NCI-H2196 (cell line): ENCODE measurements around the gene TAS2R41.

Source experiments
- DNase-seq: peaks from one replicate; lab custom pipeline; 2025; ENCODE audit not compliant: unreplicated experiment; lab: John Stamatoyannopoulos, UW

The TAS2R41 gene, protein sequence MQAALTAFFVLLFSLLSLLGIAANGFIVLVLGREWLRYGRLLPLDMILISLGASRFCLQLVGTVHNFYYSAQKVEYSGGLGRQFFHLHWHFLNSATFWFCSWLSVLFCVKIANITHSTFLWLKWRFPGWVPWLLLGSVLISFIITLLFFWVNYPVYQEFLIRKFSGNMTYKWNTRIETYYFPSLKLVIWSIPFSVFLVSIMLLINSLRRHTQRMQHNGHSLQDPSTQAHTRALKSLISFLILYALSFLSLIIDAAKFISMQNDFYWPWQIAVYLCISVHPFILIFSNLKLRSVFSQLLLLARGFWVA

DNA sequence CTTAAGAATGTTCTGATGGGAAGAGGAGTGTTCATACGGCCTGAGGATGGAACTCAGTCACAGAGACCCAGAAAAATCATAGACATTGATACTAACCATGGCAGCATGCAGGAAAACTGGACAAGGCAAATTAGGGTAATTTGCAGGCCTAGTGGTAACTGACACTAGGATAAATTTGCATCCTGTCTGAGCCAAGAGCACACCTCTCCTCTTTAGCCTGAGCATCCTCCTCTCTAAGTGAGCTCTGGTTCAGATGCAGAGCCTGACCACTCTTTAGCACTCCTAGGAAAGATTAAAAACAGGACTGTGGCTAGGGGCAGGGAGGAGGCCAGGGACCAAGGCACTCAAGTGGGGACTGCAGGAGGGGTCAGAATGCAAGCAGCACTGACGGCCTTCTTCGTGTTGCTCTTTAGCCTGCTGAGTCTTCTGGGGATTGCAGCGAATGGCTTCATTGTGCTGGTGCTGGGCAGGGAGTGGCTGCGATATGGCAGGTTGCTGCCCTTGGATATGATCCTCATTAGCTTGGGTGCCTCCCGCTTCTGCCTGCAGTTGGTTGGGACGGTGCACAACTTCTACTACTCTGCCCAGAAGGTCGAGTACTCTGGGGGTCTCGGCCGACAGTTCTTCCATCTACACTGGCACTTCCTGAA, at the start of gene TAS2R41:
TSS of gene TAS2R41 (plus strand) at position 373 of the 650 bp plus-strand sequence. CDS start at position 373, 0 bp downstream.
- no peak for DNase-seq

DNA sequence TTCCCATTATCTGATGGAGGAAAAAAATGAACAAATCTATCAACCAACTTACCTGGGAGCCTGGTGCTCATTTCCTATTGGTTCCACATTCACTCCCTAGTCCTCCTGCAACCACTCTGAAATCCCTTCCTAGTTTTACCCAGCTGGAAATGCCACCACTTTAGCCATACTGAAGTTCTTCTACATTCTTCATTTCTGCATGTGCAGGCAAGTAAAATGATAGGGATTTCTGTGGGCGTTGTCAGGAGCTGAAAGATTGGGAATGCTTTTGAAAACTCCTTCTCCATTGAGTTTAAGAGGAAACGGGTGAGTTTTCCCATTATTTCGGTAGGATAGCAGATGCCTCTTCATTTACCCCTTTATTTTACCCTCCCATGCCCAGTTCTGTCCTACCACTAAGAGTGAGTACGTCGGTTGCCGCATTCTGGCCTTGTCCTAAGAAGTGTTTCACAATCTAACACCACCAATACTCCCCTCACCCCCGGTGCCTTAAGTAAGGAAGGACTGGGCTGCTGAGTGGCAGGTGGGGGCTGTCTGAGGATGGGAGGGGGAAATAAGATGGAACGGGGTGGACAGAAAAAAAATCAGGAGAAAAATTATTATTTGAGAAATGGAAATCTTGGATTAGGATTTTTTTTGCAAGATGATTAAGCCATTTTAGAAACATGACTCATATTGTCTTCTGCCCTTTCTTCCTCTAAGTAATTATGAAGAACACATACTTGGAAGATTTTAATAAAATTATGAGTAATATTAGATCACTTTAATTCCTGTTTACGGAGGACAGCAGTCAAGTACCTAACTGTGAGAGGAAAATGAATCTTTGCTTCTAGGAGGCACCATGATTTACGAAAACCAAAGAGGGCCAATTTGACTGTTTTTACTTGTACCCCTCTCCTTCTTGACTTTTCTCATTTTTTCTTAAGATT, 47.6 kb upstream of the TAS2R41 start:
- DNase-seq: no peak

DNA sequence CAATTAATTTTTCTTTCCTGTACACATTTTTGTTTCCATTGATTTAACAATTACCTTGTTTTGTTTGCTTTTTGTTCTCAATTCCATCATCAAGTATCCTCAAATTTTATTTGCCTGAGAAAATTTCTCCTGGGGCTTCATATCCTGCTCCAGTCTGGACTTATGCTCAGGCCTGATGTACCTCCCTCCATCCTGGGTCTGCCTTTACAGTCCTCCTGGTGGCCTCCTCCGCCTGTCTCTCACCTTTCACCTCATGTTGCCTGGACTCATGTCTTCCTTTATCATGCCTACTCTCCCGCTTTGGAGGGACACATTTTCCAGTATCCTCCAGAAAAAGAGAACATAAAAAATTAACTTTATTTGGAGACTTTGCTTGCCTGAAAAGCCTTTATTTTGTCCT, 46.6 kb upstream of the TAS2R41 start:
- DNase-seq: no peak

DNA sequence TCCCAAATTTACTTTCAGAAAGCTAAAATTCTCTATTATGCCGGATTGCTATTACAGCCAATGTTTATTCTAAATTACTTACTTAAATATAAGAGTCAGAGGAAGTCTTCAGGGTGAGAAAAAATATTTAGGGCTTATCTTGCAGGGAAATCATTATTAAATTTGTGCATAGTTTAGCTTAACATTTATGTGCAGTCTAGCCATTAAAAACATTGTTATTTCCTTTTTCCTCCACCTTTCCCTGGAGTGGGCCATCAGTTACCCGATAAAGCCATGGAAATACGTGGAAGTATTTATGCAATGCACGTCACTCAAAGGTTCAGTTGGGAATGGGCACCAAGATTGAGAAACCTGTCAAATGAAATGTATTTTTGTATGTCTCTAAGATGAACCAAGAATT, 43.9 kb upstream of the TAS2R41 start:
- DNase-seq: no peak

DNA sequence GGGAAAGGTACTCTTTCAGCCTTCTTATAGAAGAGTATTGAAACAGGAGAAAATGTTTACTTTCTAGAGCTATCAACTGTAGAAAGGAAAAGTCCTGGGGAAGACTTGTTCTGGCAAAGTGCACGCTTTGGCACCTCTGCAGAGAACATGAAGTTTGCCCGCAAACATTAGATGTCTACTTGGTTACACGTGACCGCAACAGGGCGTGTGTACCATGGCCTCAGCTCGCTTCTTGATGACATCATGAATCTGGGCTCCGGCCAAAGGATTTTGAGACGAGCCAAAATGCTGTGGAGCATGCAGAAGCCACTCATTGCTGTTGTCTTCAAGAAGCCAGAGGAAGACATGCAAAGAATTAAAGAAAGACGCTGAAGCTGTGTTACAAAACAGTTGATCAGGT, 43.0 kb upstream of the TAS2R41 start:
- DNase-seq: peak; percentile 25

DNA sequence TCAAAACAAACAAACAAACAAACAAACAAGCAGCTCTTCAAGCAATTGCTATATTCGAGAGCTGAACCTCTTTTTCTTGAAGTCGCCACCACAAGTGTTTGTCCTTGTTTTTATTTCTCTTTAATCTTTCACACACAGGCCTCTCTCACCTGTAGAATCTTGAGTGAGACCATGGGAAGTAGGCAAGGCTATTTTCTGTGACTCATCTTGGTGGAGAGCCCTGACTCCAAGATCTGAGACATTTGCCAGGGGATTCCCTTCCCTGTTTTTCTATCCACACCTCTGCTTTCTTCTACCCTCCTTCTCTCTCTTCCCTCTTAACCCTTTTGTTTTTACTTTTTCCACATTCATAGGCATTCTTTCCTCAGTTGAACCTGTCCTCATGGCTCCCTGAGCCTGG, 42.4 kb upstream of the TAS2R41 start:
- DNase-seq: no peak

DNA sequence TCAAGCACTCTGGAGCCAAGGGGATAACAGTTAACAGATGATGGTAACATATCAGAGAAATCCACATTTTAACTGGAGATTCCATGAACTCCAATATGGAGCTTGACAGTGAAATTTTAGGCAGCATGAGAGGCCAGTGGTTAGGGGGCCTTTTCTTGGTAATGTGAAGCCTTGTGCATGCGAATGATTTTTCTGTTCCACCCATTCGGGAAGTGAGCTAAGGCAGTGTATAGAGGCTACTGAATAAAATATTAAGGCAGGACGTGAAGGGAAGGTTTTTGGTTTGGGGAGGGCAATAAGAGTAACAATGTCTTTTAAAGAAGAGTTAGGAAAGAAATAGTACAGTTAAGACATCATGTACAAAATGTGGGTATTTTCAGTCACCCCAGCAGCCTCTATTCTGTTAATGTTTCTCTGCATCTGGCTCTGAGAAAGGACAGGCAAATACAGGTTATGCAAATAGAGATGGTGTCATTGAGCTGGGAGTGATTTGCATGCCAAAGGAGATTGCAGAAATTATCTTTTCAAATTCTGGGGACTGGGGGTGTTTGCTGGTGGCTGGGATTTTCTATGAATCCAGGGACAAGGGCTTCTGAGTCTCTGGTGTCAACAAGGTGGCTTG, 41.2 kb upstream of the TAS2R41 start:
- no peak for DNase-seq

DNA sequence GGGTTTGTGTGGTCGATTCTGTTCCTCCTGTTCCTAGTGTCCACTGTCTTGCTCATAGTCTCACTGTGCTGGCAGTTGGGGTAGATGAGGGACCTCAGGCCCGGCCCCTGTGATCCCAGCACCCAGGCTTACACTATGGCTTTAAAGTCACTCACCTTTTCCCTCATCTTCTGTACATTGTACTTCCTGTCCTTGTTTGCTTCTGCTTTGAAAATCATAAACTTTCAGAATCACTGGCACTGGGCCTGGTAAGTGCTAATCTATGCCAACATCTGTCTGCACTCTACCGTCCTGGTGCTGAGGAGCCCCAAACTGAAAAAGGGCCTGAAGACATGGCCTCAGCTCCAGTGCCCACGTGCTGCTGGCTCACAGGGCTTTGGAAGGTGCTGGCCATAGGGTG, 40.1 kb upstream of the TAS2R41 start:
- DNase-seq: no peak

DNA sequence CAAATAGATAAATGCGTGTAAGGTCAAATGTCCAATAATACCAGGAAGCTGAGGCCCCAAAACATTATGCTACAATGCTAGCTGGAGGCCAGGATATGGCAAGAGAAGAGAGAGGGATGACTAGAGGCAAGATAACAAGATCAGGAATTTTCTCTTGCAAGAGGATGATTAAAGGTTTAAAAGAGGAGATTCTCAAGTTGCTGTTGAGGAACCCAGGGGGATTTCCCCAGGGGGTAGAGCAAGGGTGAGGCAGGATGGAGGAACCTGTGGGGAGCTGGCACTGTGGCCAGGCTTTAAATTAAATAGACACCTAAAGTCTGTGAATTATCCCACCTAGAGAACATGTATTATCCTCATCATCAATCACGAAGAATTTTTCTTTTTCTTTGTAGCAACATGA, 37.8 kb upstream of the TAS2R41 start:
- no peak for DNase-seq

DNA sequence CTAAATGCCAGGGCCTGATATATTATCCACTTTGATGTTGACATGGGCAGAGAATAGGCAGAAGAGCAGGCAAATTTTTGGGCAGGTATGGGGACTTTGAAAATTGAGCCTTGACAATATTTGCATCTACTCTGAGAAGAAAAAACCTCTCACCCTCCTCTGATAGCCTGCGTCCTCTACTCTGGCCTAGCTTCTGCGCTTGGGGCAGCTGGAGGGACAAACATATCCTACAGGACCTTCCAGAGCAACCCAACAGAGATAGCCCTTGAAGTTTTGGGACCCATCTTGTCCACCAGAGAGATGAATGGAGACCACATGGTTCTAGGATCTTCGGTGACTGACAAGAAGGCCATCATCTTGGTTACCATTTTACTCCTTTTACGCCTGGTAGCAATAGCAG, 34.5 kb upstream of the TAS2R41 start, which contains the start of gene TAS2R60:
TSS of gene TAS2R60 (plus strand) at position 301 of the 400 bp plus-strand sequence. CDS start at position 301, 0 bp downstream.
- no peak for DNase-seq

DNA sequence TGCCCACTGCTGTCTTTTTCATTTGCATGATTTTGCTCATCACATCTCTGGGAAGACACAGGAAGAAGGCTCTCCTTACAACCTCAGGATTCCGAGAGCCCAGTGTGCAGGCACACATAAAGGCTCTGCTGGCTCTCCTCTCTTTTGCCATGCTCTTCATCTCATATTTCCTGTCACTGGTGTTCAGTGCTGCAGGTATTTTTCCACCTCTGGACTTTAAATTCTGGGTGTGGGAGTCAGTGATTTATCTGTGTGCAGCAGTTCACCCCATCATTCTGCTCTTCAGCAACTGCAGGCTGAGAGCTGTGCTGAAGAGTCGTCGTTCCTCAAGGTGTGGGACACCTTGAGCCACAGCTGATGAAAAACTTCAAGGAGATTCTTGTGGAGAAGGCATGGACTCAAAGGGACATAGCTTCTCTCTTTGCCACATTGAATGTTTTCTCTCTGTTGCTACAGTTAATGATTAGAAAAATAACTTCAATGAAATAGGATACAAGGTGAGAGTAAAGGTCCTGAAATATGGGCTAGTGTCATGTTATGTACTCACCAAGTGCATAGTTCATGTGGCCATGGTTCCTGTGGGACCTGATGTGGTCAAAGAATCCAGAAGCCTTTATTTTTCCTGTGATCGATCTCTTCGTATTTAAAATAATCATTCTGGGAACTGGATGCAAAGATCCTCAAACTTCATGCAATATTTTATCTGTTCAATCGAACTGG, 33.5 kb upstream of the TAS2R41 start:
- DNase-seq: no peak

DNA sequence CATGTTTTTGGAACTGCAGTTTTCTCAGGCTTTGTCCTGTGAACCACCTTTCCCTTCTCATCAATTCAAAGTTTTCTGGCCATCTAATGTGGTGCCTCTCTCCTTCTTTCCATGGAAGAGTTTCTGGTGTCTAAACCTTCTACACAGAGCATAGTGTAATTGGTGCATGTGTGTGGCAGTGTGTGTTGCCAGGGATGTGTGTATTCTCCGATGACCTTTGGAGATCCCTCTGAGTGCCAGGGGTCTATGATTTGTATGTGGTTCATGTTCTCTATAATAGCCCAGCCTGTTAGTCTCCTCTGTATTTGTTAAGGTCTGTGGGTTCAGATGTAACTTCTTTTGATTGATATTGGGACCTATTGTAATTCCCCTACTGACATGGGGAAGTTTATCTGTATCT, 32.9 kb upstream of the TAS2R41 start:
- no peak for DNase-seq

DNA sequence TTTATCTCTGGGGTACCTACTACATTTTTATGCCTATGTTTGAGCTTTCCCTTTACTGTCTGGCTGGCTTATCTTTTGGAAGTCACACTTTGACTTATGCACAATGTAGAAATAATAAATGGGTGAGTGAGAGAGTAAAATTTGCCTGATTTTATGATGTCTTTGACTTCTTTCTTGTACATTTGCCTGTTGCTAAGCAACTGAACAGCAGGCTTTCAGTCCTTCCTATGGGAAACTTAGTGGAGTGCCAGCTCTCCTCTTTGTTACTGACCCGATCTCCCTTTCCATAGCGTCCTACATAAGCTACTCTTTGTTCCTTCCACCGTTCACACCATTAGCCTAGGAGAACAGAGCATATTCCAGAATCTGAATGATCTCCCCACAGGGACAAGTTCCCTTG, 30.2 kb upstream of the TAS2R41 start:
- no peak for DNase-seq

DNA sequence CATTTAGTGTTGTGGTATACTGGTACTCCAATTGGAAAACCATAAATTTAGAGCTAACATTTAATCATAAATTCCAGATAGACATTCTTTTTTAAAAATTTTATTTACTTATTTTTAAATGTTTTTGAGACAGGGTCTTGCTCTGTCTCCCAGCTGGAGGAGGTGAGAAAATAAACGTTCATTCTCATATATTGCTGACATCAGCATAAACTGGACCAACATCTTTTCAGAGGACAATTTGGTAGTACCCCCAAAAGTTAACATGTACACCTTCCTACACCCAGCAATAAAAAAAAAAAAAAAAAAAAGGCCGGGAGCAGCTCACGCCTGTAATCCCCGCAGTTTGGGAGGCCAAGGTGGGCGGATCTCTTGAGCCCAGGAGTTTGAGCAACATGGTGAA, 29.2 kb upstream of the TAS2R41 start:
- DNase-seq: no peak

DNA sequence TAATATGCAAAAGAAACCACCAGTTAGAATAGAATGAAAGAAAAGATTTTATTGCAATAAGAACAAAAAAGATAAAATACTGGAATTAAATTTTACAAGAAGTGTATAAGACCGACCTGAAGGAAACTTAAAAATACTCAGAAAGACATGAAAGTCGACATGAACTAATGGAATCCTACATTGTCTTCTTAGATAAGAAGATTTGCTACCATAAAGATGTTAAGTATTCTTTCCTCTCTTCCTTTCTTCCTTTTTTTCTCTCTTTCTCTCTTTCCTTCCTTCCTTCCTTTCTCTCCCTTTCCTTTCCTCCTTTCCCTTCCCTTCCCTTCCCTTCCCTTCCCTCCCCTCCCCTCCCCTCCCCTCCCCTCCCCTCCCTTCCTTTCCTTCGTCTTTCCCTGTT, 27.9 kb upstream of the TAS2R41 start:
- no peak for DNase-seq

DNA sequence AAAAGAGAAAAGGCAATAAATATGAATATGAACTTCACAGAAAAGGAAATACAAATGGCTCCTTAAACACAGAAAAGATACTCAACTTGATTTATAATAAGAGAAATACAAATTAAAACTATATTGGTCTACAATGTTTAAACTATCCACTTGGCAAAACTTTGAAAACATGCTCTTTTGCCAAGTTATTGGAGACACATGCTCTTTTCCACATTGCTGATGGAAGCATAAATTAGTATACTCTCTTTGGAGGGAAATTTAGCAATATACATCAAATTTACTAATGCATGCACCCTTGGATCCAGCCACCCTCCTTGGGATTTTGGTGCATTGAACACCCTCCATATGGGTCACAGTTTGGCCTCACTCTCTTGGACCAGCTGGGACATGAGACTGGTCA, 26.6 kb upstream of the TAS2R41 start:
- DNase-seq: no peak

DNA sequence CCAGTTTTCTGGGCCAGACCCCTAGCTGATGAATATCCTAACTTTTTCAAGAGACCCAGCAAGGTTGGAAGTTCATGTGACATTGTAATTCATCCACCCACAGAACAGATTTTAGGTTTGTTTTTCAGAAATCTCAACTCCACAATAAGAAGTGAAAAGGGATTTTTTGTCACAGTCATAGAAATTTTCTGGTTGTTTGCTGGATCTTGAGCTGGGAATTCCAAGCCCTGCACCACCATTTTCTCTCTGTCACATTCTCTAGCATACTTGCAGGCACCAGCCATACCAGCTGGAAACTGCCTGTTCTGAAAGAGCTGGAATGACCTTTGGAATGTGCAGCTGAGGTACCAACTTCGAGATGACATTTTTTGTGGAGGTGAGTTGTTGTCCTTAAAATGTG, 25.9 kb upstream of the TAS2R41 start:
- DNase-seq: no peak

DNA sequence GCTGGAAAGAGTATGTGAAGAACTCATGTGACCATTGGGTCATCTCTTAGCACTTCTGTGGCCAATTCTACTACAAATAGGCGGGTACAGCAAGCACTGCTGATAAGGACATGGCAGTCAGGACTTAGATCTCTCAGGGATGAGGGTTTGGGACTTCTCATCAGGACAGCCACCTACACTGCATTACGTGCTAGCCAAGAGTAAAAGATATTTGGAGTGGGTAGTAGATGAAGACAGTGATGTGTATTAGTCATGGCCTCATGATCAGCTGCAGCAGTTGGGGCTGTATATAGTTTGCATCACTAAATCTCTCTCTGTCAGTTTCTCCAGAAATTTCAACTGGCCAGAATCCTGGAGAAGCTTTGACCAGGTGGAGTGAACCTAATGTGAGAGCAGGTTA, 25.2 kb upstream of the TAS2R41 start:
- no peak for DNase-seq

DNA sequence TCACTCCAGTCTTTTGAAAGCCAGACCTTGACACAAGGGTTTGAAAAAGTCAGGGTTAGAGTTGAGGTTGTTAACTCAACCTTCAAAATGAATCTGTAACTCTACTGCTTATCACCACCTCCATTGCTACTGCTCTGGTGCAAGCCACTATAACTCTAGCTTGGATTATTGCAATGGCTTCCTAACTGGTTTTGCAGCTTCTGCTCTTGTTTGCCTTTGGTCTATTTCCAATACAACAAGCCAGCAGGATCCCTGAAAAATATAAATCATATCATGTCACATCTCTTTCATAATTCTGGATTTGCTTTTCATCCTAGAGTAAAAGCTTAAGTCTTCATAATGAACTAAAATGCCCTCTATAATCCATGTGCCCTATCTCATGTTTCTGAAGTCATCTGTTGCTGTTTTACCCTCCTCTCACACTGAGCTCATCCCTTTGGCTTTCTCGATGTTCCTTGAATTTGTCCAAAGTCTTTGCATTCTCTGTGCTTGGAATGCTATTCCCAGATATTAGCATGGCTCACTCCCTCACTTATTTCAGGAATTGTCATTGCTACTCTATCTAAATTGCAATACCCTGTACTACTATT, 23.5 kb upstream of the TAS2R41 start:
- DNase-seq: no peak

DNA sequence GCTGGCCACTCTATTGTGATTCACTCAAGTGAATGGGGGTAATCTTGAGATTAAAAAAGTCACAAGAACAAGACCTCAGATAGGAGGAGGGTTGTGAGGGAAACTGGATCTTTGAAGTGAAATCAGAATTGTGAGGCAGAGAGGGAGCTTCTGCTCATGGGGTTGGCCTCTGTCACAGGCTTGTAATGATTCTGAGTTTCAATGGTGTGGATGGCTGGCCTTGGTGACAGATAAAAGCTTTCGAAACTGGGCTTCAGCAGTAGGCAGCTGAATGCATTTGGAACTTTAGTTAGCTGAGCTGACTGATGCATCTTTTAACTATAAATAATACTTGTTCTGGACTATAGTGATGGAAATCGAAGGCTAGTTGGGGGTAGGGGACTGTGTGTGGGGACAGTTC, 22.2 kb upstream of the TAS2R41 start:
- DNase-seq: no peak
